HG02642 (cell line): ENCODE results near the gene F12.

Source experiments
- ATAC-seq: cut with Tn5 transposase; IDR thresholded peaks from one replicate; pipeline ENCODE4 v1.9.1; 2021; ENCODE audit warnings: mild to moderate bottlenecking; ENCODE audit not compliant: unreplicated experiment, poor library complexity

The F12 gene

GRCh38 chr5:177447066-177447610 is 37.8 kb upstream of the F12 start:
- ATAC-seq: peak; percentile 38

GRCh38 chr5:177446200-177447065 is 37.1 kb upstream of the F12 start, which contains the start of gene PRR7:
TSS of gene PRR7 (plus strand) at chr5:177446814. CDS start at chr5:177455068, 8,254 bp downstream.
- peak; percentile 55 for ATAC-seq

GRCh38 chr5:177445917-177446199 is 36.5 kb upstream of the F12 start:
- ATAC-seq: no peak

DNA sequence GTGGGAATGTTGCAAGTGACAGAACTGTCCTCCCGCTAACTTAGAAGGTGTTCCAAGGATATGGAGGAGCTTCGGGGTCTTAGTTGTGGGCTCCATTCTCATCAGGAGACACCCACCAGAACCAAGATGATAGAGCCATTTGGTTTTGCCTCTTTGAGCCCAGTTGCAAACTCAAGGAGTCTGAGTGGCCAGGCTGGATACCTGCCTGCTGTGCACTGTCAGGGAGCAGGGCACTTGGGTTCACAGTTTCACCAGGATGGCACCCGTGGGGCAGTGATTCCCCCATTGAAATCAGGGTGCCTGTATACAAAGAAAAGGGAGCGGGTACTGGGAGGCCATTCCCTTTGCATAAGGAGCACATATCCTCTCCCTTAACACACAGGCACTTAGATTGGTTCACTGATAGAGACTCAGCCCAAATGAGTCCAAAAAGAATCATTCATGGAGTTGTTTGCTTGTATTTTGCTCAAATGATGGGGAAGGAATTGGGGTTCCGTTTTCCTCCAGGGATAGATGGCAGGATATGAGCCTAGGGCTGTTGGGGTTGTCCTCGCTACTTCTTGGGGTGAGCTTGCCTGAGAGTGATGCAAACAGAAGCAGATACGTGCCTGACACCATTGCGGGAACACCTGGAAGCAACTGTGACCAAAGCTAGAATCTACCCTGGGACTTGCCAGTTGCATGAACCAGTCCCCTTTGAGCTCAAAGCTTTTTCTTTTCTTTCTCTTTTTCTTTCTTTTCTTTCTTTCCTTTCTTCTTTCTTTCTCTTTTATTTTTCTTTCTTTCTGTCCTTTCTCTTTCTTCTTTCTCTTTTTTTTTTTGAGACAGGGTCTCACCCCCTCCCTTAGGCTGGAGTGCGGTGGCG is 35.9 kb upstream of the F12 start:
- no peak for ATAC-seq

DNA sequence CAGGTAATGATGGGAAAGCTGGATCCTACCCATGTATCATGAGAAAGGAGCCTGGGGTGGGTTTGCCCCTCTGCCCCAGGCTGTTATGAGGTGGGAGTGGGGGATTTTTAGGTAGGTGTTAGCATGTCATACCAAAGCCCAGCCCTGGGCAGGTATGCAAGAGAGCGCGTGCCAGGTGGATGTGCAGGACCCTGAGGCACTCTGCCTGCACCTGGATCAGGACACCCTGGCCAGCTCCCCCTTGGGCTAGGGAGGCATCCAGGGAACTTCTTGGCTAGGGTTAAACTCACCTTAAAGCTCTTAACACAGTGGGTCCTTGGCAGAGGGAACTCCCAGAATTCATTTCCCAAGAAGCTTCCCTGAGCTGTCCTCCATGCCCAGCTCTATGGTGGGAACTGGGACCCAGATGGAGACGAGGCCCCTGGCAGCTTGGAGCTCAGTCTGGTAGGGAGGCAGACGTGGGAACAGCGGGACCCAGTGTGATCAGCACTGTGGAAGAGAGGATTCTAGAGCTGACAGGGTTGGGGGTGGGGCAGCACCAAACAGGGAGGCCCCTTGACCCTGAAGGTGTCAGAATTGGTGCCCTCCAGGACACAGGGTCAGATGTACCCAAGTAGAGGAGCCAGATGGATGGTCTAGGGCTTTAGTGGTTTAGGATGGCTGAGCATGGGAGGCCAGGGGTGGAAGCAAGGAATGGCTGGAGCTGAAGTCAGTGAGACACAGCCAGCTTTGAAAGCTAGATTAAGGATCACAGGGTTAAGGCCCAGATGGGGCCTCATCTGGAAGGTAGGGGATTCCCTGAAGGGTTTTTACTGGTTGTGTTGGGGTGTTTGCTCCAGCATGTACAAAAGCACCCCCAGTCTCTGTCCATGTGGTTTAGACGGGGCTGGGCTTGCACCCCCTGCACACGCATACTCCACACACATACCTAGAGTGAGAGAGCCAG is 35.0 kb upstream of the F12 start:
- no peak for ATAC-seq

- no peak for ATAC-seq
Measured at GRCh38 chr5:177443144-177443983, 34.0 kb upstream of the F12 start.

- no peak for ATAC-seq
Measured at GRCh38 chr5:177442066-177442826, 32.9 kb upstream of the F12 start.

GRCh38 chr5:177440990-177441780 is 31.8 kb upstream of the F12 start:
- no peak for ATAC-seq

- ATAC-seq: no peak
Measured at GRCh38 chr5:177440211-177440989, 31.0 kb upstream of the F12 start.

GRCh38 chr5:177439518-177440053 is 30.2 kb upstream of the F12 start:
- no peak for ATAC-seq

GRCh38 chr5:177438468-177438867 is 29.1 kb upstream of the F12 start:
- ATAC-seq: no peak

GRCh38 chr5:177437623-177438022 is 28.3 kb upstream of the F12 start:
- no peak for ATAC-seq

GRCh38 chr5:177435847-177436536 is 26.6 kb upstream of the F12 start:
- ATAC-seq: no peak

DNA sequence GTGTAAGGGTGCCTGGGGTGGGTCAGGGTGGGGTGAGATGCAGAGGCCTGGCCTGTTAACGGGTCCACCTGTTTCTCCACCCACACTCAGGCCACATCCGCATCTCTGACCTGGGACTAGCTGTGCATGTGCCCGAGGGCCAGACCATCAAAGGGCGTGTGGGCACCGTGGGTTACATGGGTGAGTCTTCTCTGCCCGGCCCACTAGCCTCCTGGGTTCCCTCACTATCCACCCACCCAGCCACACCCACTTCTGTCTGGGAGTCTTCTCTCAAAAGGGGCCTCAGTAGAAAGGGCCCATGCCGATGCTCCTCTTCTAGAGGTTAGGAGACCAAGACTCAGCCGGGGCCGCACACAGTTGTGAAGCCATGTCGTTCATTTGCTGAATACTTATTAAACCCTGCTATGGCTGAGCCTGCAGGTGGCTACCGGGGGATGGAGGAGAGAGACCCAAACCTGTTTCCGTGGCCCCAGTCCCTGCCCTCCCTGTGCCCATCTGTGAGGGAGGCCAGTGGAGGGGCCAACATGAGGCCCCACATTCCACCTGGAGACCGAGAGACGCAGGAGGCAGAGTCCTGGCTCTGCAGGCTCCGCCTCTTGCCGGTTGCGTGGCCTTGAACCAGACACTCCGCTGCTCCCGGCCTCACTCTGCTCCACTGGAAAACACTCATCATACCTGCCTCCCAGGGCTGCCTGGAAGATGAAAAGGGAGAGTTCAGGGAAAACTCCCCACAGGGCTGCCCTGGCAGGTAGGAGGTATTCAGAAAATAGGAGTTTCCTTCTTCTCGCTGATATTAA is 25.8 kb upstream of the F12 start:
- no peak for ATAC-seq

DNA sequence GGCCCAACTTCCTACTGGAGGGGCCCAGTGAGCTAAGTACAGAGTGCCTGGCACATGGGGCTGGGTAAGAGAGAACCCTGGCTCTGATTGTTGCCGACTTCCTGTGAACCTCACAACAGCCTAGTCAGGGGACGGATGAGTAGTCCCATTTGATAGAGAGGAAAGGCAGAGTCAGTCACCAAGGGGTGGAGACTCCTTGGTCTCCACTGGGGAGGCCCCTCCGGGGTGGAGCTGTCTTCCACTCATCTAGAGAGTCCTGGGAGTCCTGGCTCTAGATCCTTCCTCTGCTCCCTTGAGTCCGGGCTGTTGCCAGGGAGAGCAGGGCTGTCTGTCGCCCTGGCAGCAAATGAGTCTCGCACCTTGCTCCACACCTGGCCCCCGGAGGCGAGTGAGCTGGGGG is 25.1 kb upstream of the F12 start:
- no peak for ATAC-seq
